Subcutaneous adipose tissue (tissue), 4 donors: ENCODE measurements around the gene FAM20C. TPM values are rescaled to one million over a fixed set of nuclear protein-coding genes. Genes with fewer than 3 reads are reported as not detected.

Source experiments
- CTCF ChIP-seq: fragments of 450-650 bp; IDR thresholded peaks from one replicate; pipeline ENCODE4 v1.5.1; 2016; ENCODE audit warnings: low read depth, mild to moderate bottlenecking, control low read depth, antibody characterized with exemption, moderate library complexity
- total RNA-seq, 4 donors: library from RNA; depleted of rRNA; stranded (reverse); fragments of >200 nt; gene quantifications; one replicate each; pipeline ENCODE4 v1.1.0, GENCODE V29; 2016

The FAM20C gene
- total RNA-seq, 4 donors from 2014 or later = 21.0 to 82.5 (median 35.6) TPM

GRCh38 chr7:288671-289101 lies 96.3 kb downstream of the FAM20C start:
- no peak for TF ChIP-seq CTCF

GRCh38 chr7:289209-289755 lies 96.9 kb downstream of the FAM20C start:
- TF ChIP-seq CTCF = no peak

- TF ChIP-seq CTCF = no peak
Observed at GRCh38 chr7:289756-290553, 97.6 kb downstream of the FAM20C start, which contains the start of gene FOXL3. Gene FOXL3, plus strand, starts transcription at chr7:290170. Its CDS starts 0 bp downstream, at chr7:290170.

- TF ChIP-seq CTCF = no peak
Observed at GRCh38 chr7:290554-291372, 98.4 kb downstream of the FAM20C start.

- TF ChIP-seq CTCF = no peak
Observed at GRCh38 chr7:291373-292092, 99.2 kb downstream of the FAM20C start.

GRCh38 chr7:292226-292625 lies 99.9 kb downstream of the FAM20C start:
- no peak for TF ChIP-seq CTCF
